ENCODE results near the gene F8A3.

GRCh38 chrX:155417769-155418168 lies 40.7 kb downstream of the F8A3 start:
- TF ChIP-seq, protein P1, sequence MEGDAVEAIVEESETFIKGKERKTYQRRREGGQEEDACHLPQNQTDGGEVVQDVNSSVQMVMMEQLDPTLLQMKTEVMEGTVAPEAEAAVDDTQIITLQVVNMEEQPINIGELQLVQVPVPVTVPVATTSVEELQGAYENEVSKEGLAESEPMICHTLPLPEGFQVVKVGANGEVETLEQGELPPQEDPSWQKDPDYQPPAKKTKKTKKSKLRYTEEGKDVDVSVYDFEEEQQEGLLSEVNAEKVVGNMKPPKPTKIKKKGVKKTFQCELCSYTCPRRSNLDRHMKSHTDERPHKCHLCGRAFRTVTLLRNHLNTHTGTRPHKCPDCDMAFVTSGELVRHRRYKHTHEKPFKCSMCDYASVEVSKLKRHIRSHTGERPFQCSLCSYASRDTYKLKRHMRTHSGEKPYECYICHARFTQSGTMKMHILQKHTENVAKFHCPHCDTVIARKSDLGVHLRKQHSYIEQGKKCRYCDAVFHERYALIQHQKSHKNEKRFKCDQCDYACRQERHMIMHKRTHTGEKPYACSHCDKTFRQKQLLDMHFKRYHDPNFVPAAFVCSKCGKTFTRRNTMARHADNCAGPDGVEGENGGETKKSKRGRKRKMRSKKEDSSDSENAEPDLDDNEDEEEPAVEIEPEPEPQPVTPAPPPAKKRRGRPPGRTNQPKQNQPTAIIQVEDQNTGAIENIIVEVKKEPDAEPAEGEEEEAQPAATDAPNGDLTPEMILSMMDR (IDR thresholded peaks at IDR 0.05), result no peak
- TF ChIP-seq POLR2A (IDR thresholded peaks at IDR 0.05), result no peak

Measured in Peyer's patch (tissue), 4 donors.